Neural progenitor cell (in vitro differentiated cells): ENCODE measurements around the gene ALOX12B. TPM values are rescaled to one million over a fixed set of nuclear protein-coding genes. Genes with fewer than 3 reads are reported as not detected.

ENCODE experiments used
- DNase-seq: peaks from one replicate; pipeline ENCODE4 v3.0.0-alpha.2; 2016; ENCODE audit warnings: low spot score
- H2AFZ ChIP-seq: fragments of 200-600 bp; sonication (generic); replicated peaks from 2 replicates; pipeline ENCODE4 v1.6.1; 2016; ENCODE audit warnings: antibody characterized with exemption
- H3F3A ChIP-seq: fragments of 200-600 bp; sonication (generic); 2 replicates; pipeline ENCODE4 v1.6.1; 2016; ENCODE audit warnings: antibody characterized with exemption, low read depth
- H3K27ac ChIP-seq: fragments of 200-600 bp; sonication (generic); 2 replicates; pipeline ENCODE4 v1.5.1; 2016; ENCODE audit warnings: mild to moderate bottlenecking
- H3K27me3 ChIP-seq: fragments of 200-600 bp; sonication (generic); 2 replicates; pipeline ENCODE4 v1.6.1; 2016; ENCODE audit warnings: mild to moderate bottlenecking, moderate library complexity
- H3K36me3 ChIP-seq: fragments of 200-600 bp; sonication (generic); 2 replicates; pipeline ENCODE4 v1.5.1; 2016
- H3K4me1 ChIP-seq: fragments of 200-600 bp; sonication (generic); 2 replicates; pipeline ENCODE4 v1.6.1; 2016; ENCODE audit warnings: mixed run types
- H3K4me2 ChIP-seq: fragments of 200-600 bp; sonication (generic); 2 replicates; pipeline ENCODE4 v1.6.1; 2016
- H3K4me3 ChIP-seq: fragments of 200-600 bp; sonication (generic); 2 replicates; pipeline ENCODE4 v1.5.1; 2016
- H3K79me2 ChIP-seq: fragments of 200-600 bp; sonication (generic); 2 replicates; pipeline ENCODE4 v1.6.1; 2016; ENCODE audit warnings: low read depth
- H3K9ac ChIP-seq: fragments of 200-600 bp; sonication (generic); 2 replicates; pipeline ENCODE4 v1.6.1; 2016
- H3K9me3 ChIP-seq: fragments of 200-600 bp; sonication (generic); 2 replicates; pipeline ENCODE4 v1.5.1; 2016; ENCODE audit warnings: low read depth
- H4K20me1 ChIP-seq: fragments of 200-600 bp; sonication (generic); 2 replicates; pipeline ENCODE4 v1.6.1; 2016; ENCODE audit warnings: low read depth
- H3K27ac Mint-ChIP-seq: 3 replicates; pipeline ENCODE4 v1.8.0; 2021; ENCODE audit warnings: mixed read lengths
- H3K27me3 Mint-ChIP-seq: 2 replicates; pipeline ENCODE4 v1.8.0; 2022; ENCODE audit warnings: low read depth, mild to moderate bottlenecking, inconsistent platforms, moderate library complexity, mixed read lengths; ENCODE audit not compliant: insufficient read depth
- H3K36me3 Mint-ChIP-seq: 3 replicates; pipeline ENCODE4 v1.8.0; 2021; ENCODE audit warnings: mixed read lengths
- H3K4me1 Mint-ChIP-seq: 3 replicates; pipeline ENCODE4 v1.8.0; 2021; ENCODE audit warnings: mixed read lengths
- H3K4me3 Mint-ChIP-seq: 3 replicates; pipeline ENCODE4 v1.8.0; 2021; ENCODE audit warnings: mild to moderate bottlenecking, moderate library complexity, mixed read lengths
- H3K9me3 Mint-ChIP-seq: 3 replicates; pipeline ENCODE4 v1.8.0; 2020; ENCODE audit warnings: mixed read lengths
- CTCF ChIP-seq: fragments of 200-600 bp; sonication (generic); IDR thresholded peaks from 2 replicates; pipeline ENCODE4 v1.5.1; 2017; ENCODE audit warnings: antibody characterized with exemption, mild to moderate bottlenecking
- EZH2 ChIP-seq: fragments of 200-600 bp; sonication (generic); IDR thresholded peaks from 2 replicates; pipeline ENCODE4 v1.6.1; 2017; ENCODE audit warnings: antibody characterized with exemption, mild to moderate bottlenecking, moderate library complexity
- EZH2phosphoT487 ChIP-seq: fragments of 200-600 bp; sonication (generic); IDR thresholded peaks from 2 replicates; pipeline ENCODE4 v1.6.1; 2017; ENCODE audit warnings: antibody characterized with exemption
- total RNA-seq: library from RNA; depleted of rRNA; stranded (reverse); fragments of >200 nt; gene quantifications from 2 replicates; pipeline ENCODE4 v1.2.3, GENCODE V29; 2015; ENCODE audit warnings: low replicate concordance

ALOX12B gene
- total RNA-seq, 1 donor from 2014 or later: not detected

DNA sequence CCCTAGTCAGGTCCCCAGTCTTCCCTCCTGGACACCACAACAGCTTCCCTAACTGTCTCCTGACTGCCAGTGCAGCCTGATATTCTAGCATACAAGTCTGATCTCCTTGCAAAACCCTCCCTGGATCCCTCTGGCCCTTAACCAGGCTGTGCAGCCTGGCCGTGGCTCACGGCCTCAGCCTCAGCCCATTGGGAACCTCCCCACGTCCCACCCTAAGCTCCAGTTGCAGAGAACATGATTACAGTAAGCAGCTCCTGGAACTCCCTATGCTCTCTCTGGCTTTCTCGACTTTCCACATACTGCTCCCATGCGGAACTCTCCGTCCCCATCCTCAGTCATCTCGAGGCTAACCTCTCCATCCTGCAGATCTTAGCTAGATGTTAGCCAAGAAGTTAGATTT is 13.0 kb downstream of the ALOX12B start:
- TF ChIP-seq EZH2phosphoT487: no peak
- no peak for TF ChIP-seq CTCF
- TF ChIP-seq EZH2: no peak
- H3K4me1 ChIP-seq: peaks cover 11% of the 10 kb centered on the region
- Mint-ChIP-seq H3K27ac (no peak overlapping the region), H3K9me3 (peaks cover 8% of the 10 kb centered on the region), H3K27me3 (peaks cover 74% of the 10 kb centered on the region), H3K36me3 (peaks cover 2% of the 10 kb centered on the region), H3K4me1 (peaks cover 19% of the 10 kb centered on the region), H3K4me3 (peak overlapping the region; percentile 66)
- no peak overlapping the region for H3K4me3 ChIP-seq
- no peak for DNase-seq
- H3K79me2 ChIP-seq: no peaks in the 10 kb centered on the region
- no peak overlapping the region for H3K9ac ChIP-seq
- H3K27me3 ChIP-seq: peaks cover 100% of the 10 kb centered on the region
- H3F3A ChIP-seq: no peaks in the 10 kb centered on the region
- H3K36me3 ChIP-seq: no peaks in the 10 kb centered on the region
- H3K9me3 ChIP-seq: no peaks in the 10 kb centered on the region
- H4K20me1 ChIP-seq: peaks cover 13% of the 10 kb centered on the region
- H3K27ac ChIP-seq: no peak overlapping the region
- H3K4me2 ChIP-seq: no peak overlapping the region
- H2AFZ ChIP-seq: no peak overlapping the region

- peaks cover 11% of the 10 kb centered on the region for H3K4me1 ChIP-seq
- Mint-ChIP-seq H3K27ac (no peak overlapping the region), H3K9me3 (peaks cover 8% of the 10 kb centered on the region), H3K36me3 (peaks cover 2% of the 10 kb centered on the region), H3K4me3 (peak overlapping the region; percentile 74), H3K4me1 (peaks cover 19% of the 10 kb centered on the region), H3K27me3 (peaks cover 73% of the 10 kb centered on the region)
- TF ChIP-seq EZH2 (no peak), CTCF (peak; percentile 93), EZH2phosphoT487 (peak; percentile 32)
- peak; percentile 91 for DNase-seq
- peak overlapping the region; percentile 39 for H3K4me3 ChIP-seq
- H4K20me1 ChIP-seq: peaks cover 13% of the 10 kb centered on the region
- no peaks in the 10 kb centered on the region for H3F3A ChIP-seq
- peak overlapping the region; percentile 79 for H3K4me2 ChIP-seq
- H3K27ac ChIP-seq: no peak overlapping the region
- H3K36me3 ChIP-seq: no peaks in the 10 kb centered on the region
- no peaks in the 10 kb centered on the region for H3K79me2 ChIP-seq
- H2AFZ ChIP-seq: no peak overlapping the region
- peaks cover 100% of the 10 kb centered on the region for H3K27me3 ChIP-seq
- H3K9me3 ChIP-seq: no peaks in the 10 kb centered on the region
- H3K9ac ChIP-seq: no peak overlapping the region
Observed at GRCh38 chr17:8073627-8074484, 13.7 kb downstream of the ALOX12B start.

DNA sequence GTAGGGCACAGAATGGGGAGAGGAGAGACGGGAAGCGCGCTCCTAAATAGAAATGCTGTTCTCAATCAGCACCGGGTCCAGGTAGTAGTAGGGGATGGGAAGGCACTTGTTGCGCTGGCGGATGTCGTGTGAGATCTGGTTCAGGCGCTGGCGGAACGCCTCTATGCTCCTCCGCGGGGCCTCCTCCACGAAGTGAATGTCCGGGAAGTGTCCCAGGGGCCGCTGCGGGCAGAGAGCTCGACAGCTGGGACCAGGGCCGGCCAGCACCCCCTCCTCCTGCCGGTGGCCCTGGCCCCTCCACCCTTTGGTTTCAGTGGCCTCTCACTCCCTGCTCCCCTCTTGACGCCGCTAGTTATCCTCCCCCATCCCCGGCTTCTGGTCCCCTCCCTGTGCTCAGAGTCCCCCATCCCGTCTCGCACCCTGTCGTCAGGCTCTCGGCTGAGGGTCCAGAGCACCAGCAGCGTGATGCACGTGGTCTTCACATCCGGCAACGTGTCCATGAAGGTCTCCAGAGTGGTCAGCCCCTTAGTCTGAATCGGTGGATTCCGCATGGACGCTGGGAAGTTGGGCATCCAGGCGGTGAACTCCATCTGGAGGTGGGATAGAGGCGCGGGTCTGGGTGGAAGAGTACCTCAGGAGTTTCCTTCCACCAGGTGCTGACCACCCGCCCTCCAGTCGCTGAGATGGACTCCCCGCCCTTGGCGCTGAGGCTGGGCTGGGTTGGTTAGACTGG is 14.6 kb downstream of the ALOX12B start:
- no peak overlapping the region for H3K27ac Mint-ChIP-seq

More for the DNA sequence above, 14.6 kb downstream of the ALOX12B start:
- H3K9me3 ChIP-seq: no peaks in the 10 kb centered on the region
- peaks cover 100% of the 10 kb centered on the region for H3K27me3 ChIP-seq
- no peak overlapping the region for H3K9ac ChIP-seq
- H3K4me1 ChIP-seq: peaks cover 11% of the 10 kb centered on the region
- peak overlapping the region; percentile 79 for H3K4me2 ChIP-seq
- H3K4me1 Mint-ChIP-seq: peaks cover 19% of the 10 kb centered on the region
- peak; percentile 54 for DNase-seq
- TF ChIP-seq EZH2phosphoT487 (peak; percentile 54), CTCF (no peak), EZH2 (peak; percentile 76)
- no peak overlapping the region for H3K27ac ChIP-seq
- peaks cover 2% of the 10 kb centered on the region for H3K36me3 Mint-ChIP-seq
- peaks cover 6% of the 10 kb centered on the region for H3K9me3 Mint-ChIP-seq
- no peaks in the 10 kb centered on the region for H3K36me3 ChIP-seq
- peak overlapping the region; percentile 0 for H2AFZ ChIP-seq
- H3K79me2 ChIP-seq: no peaks in the 10 kb centered on the region
- peak overlapping the region; percentile 39 for H3K4me3 ChIP-seq
- peaks cover 80% of the 10 kb centered on the region for H3K27me3 Mint-ChIP-seq
- H3F3A ChIP-seq: no peaks in the 10 kb centered on the region
- H3K4me3 Mint-ChIP-seq: peak overlapping the region; percentile 76
- peaks cover 13% of the 10 kb centered on the region for H4K20me1 ChIP-seq
